ENCODE measurements around the gene KIRREL3.

GRCh38 chr11:126481303-126481680 is 519.3 kb downstream of the KIRREL3 start:
- TF ChIP-seq EZH2 (IDR thresholded peaks at IDR 0.05; ENCODE audit: insufficient read depth, poor library complexity, severe bottlenecking) (no peak), EZH2phosphoT487 (IDR thresholded peaks at IDR 0.05; ENCODE audit: insufficient read depth, low read depth) (no peak)
